Breast epithelium (tissue), 4 donors: ENCODE measurements around the gene KCNMB1. TPM values are rescaled to one million over a fixed set of nuclear protein-coding genes. Genes with fewer than 3 reads are reported as not detected.
A peak's percentile ranks its signal among the peaks of the same experiment; 100 is the strongest.
"Not testable (repeated sequence)": the region's sequence is repeated elsewhere in the genome, so short reads cannot be mapped to it uniquely, and the experiment has no call there.

ENCODE experiments used
- DNase-seq, 2 donors: peaks; one replicate each; pipeline ENCODE4 v3.0.0-alpha.2; 2019; ENCODE audit warnings: low spot score in 2 of 2
- H3K27ac ChIP-seq, 2 donors: fragments of 200-600 bp; sonication (generic) in 1 of 2; one replicate each; pipeline ENCODE4 v1.5.1; 2016 to 2019; ENCODE audit warnings: mild to moderate bottlenecking in 1 of 2
- H3K27me3 ChIP-seq, 2 donors: fragments of 200-600 bp; sonication (generic) in 1 of 2; one replicate each; pipeline versions ENCODE4 v1.5.1 to v1.6.0; 2017 to 2019; ENCODE audit warnings: control low read depth in 1 of 2, mild to moderate bottlenecking in 1 of 2
- H3K36me3 ChIP-seq: fragments of 200-600 bp; one replicate; pipeline ENCODE4 v1.5.1; 2019
- H3K4me1 ChIP-seq, 2 donors: fragments of 200-600 bp; sonication (generic); one replicate each; pipeline ENCODE4 v1.5.1; 2016 to 2019; ENCODE audit warnings: control low read depth in 1 of 2
- H3K4me3 ChIP-seq, 3 donors: fragments of 200-600 bp; sonication (generic); 1 replicate in 2 of 3; 2 replicates in 1 of 3; pipeline ENCODE4 v1.5.1; 2016 to 2019; ENCODE audit warnings: mild to moderate bottlenecking in 3 of 3, moderate library complexity in 2 of 3
- H3K9me3 ChIP-seq, 2 donors: fragments of 200-600 bp; sonication (generic) in 1 of 2; one replicate each; pipeline ENCODE4 v1.5.1; 2016 to 2019; ENCODE audit warnings: control low read depth in 1 of 2
- CTCF ChIP-seq, 3 donors: fragments of 450-650 bp; IDR thresholded peaks; one replicate each; pipeline ENCODE4 v1.5.1; 2016 to 2017; ENCODE audit warnings: antibody characterized with exemption in 3 of 3, mild to moderate bottlenecking in 3 of 3, moderate library complexity in 3 of 3
- POLR2A ChIP-seq: fragments of 450-650 bp; IDR thresholded peaks from one replicate; pipeline ENCODE4 v1.6.1; 2016; ENCODE audit warnings: antibody characterized with exemption, mild to moderate bottlenecking, moderate library complexity
- POLR2AphosphoS5 ChIP-seq, 3 donors: sonication (generic); formaldehyde crosslinking; IDR thresholded peaks; one replicate each; pipeline ENCODE4 v1.6.1; 2017; ENCODE audit warnings: antibody characterized with exemption in 3 of 3
- intact Hi-C: fragments of 100-400 bp; cut with DNase I; formaldehyde crosslinking; loops from one replicate; pipeline ENCODE4 v1.15.1; 2023; ENCODE audit warnings: low total_unique reads
- total RNA-seq, 3 donors: library from RNA; depleted of rRNA; stranded (reverse); fragments of >200 nt; gene quantifications; one replicate each; pipeline ENCODE4 v1.1.0, GENCODE V29; 2016

Gene KCNMB1
- total RNA-seq, 3 donors from 2014 or later = 0.16 to 6.6 (median 5.1) TPM

DNA sequence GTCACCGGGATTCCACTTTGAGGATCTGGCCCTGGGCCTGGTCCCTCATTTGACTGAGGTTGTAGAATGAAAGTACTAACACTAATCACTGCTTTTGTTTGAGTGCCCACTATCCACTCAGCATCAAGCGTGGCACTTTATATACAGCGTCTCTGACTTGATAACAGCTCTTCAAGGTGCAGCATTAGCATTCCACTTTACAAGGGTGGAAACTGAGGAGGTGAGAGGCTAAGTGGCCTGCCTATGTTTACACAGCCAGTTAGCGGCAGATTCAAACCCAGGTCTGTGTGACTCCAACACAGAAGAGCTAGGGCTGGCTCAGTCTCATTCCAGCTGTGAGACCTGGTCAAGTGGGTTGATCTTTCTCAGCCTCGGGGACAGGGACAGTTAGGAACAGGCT is 5.9 kb downstream of the KCNMB1 start:
- DNase-seq = no peak
- no peak overlapping the region for H3K27ac ChIP-seq
- H3K9me3 ChIP-seq = no peaks in the 10 kb centered on the region
- no peak for TF ChIP-seq POLR2A
- TF ChIP-seq CTCF (IDR thresholded peaks at IDR 0.05) = no peak
- no peak for TF ChIP-seq POLR2AphosphoS5 (IDR thresholded peaks at IDR 0.05)
- no peak overlapping the region for H3K4me3 ChIP-seq
- intact Hi-C loops = no loop called here
- H3K4me1 ChIP-seq = no peaks in the 10 kb centered on the region
- H3K36me3 ChIP-seq = no peaks in the 10 kb centered on the region
- H3K27me3 ChIP-seq = no peaks in the 10 kb centered on the region

GRCh38 chr5:170382790-170383189 is 6.4 kb downstream of the KCNMB1 start:
- Histone ChIP-seq H3K4me3 (no peak overlapping the region), H3K36me3 (no peaks in the 10 kb centered on the region), H3K27me3 (no peaks in the 10 kb centered on the region), H3K9me3 (no peaks in the 10 kb centered on the region), H3K27ac (no peak overlapping the region), H3K4me1 (no peaks in the 10 kb centered on the region)
- no peak for DNase-seq
- intact Hi-C loops = no loop called here
- no peak for TF ChIP-seq POLR2AphosphoS5 (IDR thresholded peaks at IDR 0.05)
- no peak for TF ChIP-seq CTCF (IDR thresholded peaks at IDR 0.05)
- TF ChIP-seq POLR2A = no peak

GRCh38 chr5:170380361-170380951 is 8.7 kb downstream of the KCNMB1 start:
- DNase-seq = no peak
- Histone ChIP-seq H3K27me3 (no peaks in the 10 kb centered on the region), H3K9me3 (no peaks in the 10 kb centered on the region), H3K4me1 (no peaks in the 10 kb centered on the region), H3K36me3 (no peaks in the 10 kb centered on the region), H3K4me3 (no peak overlapping the region), H3K27ac (peak overlapping the region in 1 of 2 donors; percentile 19)
- TF ChIP-seq POLR2AphosphoS5 (IDR thresholded peaks at IDR 0.05) = no peak
- TF ChIP-seq CTCF (IDR thresholded peaks at IDR 0.05) = no peak
- TF ChIP-seq POLR2A = no peak
- intact Hi-C loops = no loop called here

DNA sequence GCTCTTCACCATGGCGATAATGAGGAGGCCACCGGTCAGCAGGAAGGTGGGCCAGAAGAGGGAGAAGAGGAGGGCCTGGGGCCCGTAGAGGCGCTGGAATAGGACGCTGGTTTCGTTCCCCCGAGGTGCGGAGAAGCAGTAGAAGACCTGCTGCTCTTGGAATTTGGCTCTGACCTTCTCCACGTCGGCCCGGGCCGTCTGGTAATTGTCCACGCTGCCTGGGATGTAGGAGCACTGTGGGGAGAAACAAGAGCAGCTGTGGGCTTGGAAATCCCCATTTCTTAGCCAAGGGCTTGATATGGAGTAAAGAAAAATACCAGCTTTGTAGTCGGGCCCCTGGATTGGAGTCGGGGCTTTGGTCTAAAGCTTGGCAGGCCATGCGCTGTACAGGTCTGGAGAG is 10.4 kb downstream of the KCNMB1 start:
- Histone ChIP-seq H3K36me3 (no peaks in the 10 kb centered on the region), H3K4me1 (no peaks in the 10 kb centered on the region), H3K27me3 (no peaks in the 10 kb centered on the region), H3K27ac (no peak overlapping the region), H3K4me3 (no peak overlapping the region), H3K9me3 (no peaks in the 10 kb centered on the region)
- intact Hi-C loops = no loop called here
- no peak for TF ChIP-seq POLR2AphosphoS5 (IDR thresholded peaks at IDR 0.05)
- no peak for TF ChIP-seq POLR2A
- no peak for TF ChIP-seq CTCF (IDR thresholded peaks at IDR 0.05)
- DNase-seq = no peak

GRCh38 chr5:170377027-170377426 is 12.1 kb downstream of the KCNMB1 start:
- no peak for DNase-seq
- Histone ChIP-seq H3K36me3 (no peaks in the 10 kb centered on the region), H3K9me3 (no peaks in the 10 kb centered on the region), H3K27ac (no peak overlapping the region), H3K27me3 (no peaks in the 10 kb centered on the region), H3K4me3 (no peak overlapping the region), H3K4me1 (no peaks in the 10 kb centered on the region)
- TF ChIP-seq POLR2AphosphoS5 (IDR thresholded peaks at IDR 0.05) = no peak
- TF ChIP-seq POLR2A = no peak
- no peak for TF ChIP-seq CTCF (IDR thresholded peaks at IDR 0.05)
- intact Hi-C loops = no loop called here

DNA sequence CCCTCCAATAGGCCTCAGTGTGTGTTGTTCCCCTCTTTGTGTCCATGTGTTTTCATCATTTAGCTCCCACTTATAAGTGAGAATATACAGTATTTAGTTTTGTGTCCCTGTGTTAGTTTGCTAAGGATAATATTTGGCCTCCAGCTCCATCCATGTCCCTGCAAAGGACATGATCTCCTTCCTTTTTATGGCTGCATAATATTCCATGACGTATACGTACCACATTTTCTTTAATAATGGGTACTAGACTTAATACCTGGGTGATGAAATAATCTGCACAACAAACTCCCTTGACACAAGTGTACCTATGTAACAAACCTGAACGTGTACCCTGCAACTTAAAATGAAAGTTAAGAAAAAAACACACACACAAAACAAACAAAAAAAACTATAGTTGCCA is 12.6 kb downstream of the KCNMB1 start:
- H3K27ac ChIP-seq, H3K9me3 ChIP-seq, H3K4me3 ChIP-seq, DNase-seq, H3K4me1 ChIP-seq, H3K36me3 ChIP-seq, intact Hi-C loops, H3K27me3 ChIP-seq: not testable (repeated sequence)
